ENCODE measurements around the gene CDX1.

- TF ChIP-seq CTCF (IDR thresholded peaks at IDR 0.05) (no peak), POLR2A (IDR thresholded peaks at IDR 0.05) (no peak)
These were observed 42.4 kb upstream of the CDX1 start for GRCh38 chr5:150124111-150124557.
